Neuronal stem cell (in vitro differentiated cells): ENCODE measurements around the gene ARFGAP3. TPM values are rescaled to one million over a fixed set of nuclear protein-coding genes. Genes with fewer than 3 reads are reported as not detected.
"Not testable (repeated sequence)": the region's sequence is repeated elsewhere in the genome, so short reads cannot be mapped to it uniquely, and the experiment has no call there.

Experiments used
- DNase-seq: peaks from one replicate; pipeline ENCODE4 v3.0.0-alpha.2; 2013; ENCODE audit warnings: low spot score
- H2AFZ ChIP-seq: one replicate; pipeline ENCODE4 v1.6.1; 2013; ENCODE audit warnings: mild to moderate bottlenecking, low read length, inconsistent platforms
- H2AK5ac ChIP-seq: 2 replicates; pipeline ENCODE4 v1.6.1; 2013; ENCODE audit warnings: low read depth, mild to moderate bottlenecking, inconsistent platforms, low read length, moderate library complexity, mixed read lengths
- H2BK120ac ChIP-seq: 2 replicates; pipeline ENCODE4 v1.6.1; 2013; ENCODE audit warnings: low read depth, mild to moderate bottlenecking, inconsistent platforms, low read length, moderate library complexity, mixed read lengths
- H2BK12ac ChIP-seq: one replicate; pipeline ENCODE4 v1.6.1; 2013; ENCODE audit warnings: low read length, inconsistent platforms
- H2BK15ac ChIP-seq: 2 replicates; pipeline ENCODE4 v1.6.1; 2013; ENCODE audit warnings: mild to moderate bottlenecking, low read length, inconsistent platforms, mixed read lengths
- H2BK5ac ChIP-seq: one replicate; pipeline ENCODE4 v1.6.1; 2013; ENCODE audit warnings: inconsistent platforms, mild to moderate bottlenecking, low read length, moderate library complexity
- H3K14ac ChIP-seq: one replicate; pipeline ENCODE4 v1.6.1; 2013; ENCODE audit warnings: low read length, inconsistent platforms
- H3K18ac ChIP-seq: 2 replicates; pipeline ENCODE4 v1.6.1; 2013; ENCODE audit warnings: low read length, inconsistent platforms
- H3K23ac ChIP-seq: 2 replicates; pipeline ENCODE4 v1.6.1; 2013; ENCODE audit warnings: low read depth, mild to moderate bottlenecking, mixed read lengths, low read length, inconsistent platforms; ENCODE audit not compliant: poor library complexity
- H3K27ac ChIP-seq: replicated peaks from 3 replicates; pipeline ENCODE4 v1.5.1; 2013; ENCODE audit warnings: low read length, inconsistent platforms
- H3K27me3 ChIP-seq, 3 experiments: 2 replicates each; pipeline ENCODE4 v1.6.1; 2013; ENCODE audit warnings: low read length in 3 of 3, mild to moderate bottlenecking in 2 of 3, inconsistent platforms in 1 of 3, low read depth in 1 of 3, mixed read lengths in 1 of 3, moderate library complexity in 1 of 3; ENCODE audit not compliant: control insufficient read depth in 3 of 3, insufficient read depth in 3 of 3
- H3K36me3 ChIP-seq, 2 donors: replicated peaks in 1 of 2; 2 replicates each; pipeline ENCODE4 v1.6.1; 2013; ENCODE audit warnings: low read length in 2 of 2; ENCODE audit not compliant: control insufficient read depth in 2 of 2, insufficient read depth in 2 of 2
- H3K4ac ChIP-seq: 2 replicates; pipeline ENCODE4 v1.6.1; 2013; ENCODE audit warnings: inconsistent platforms, mild to moderate bottlenecking, low read length, moderate library complexity
- H3K4me1 ChIP-seq, 2 donors: 1 replicate in 1 of 2; 2 replicates in 1 of 2; pipeline ENCODE4 v1.6.1; 2013; ENCODE audit warnings: low read length in 2 of 2, low read depth in 1 of 2; ENCODE audit not compliant: control insufficient read depth in 2 of 2, insufficient read depth in 1 of 2
- H3K4me2 ChIP-seq: one replicate; pipeline ENCODE4 v1.6.1; 2013; ENCODE audit warnings: mild to moderate bottlenecking, low read length, inconsistent platforms; ENCODE audit not compliant: insufficient read depth, poor library complexity, severe bottlenecking
- H3K4me3 ChIP-seq, 2 donors: 2 replicates each; pipeline ENCODE4 v1.5.1; 2013; ENCODE audit warnings: low read length in 2 of 2, mild to moderate bottlenecking in 2 of 2, inconsistent platforms in 1 of 2, moderate library complexity in 1 of 2
- H3K79me1 ChIP-seq: one replicate; pipeline ENCODE4 v1.6.1; 2013; ENCODE audit warnings: low read depth, mild to moderate bottlenecking, inconsistent platforms, low read length, moderate library complexity
- H3K9ac ChIP-seq: one replicate; pipeline ENCODE4 v1.6.1; 2013; ENCODE audit warnings: mild to moderate bottlenecking, low read depth, low read length, inconsistent platforms; ENCODE audit not compliant: poor library complexity
- H3K9me3 ChIP-seq, 2 donors: replicated peaks in 1 of 2; 2 replicates each; pipeline versions ENCODE3 to v1.6.1; 2013; ENCODE audit warnings: low read length in 2 of 2, mild to moderate bottlenecking in 2 of 2, inconsistent platforms in 1 of 2, low read depth in 1 of 2, mixed read lengths in 1 of 2, moderate library complexity in 1 of 2; ENCODE audit not compliant: control insufficient read depth in 2 of 2, insufficient read depth in 1 of 2
- H4K8ac ChIP-seq: one replicate; pipeline ENCODE4 v1.6.1; 2013; ENCODE audit warnings: low read depth, mild to moderate bottlenecking, inconsistent platforms, low read length, moderate library complexity
- H4K91ac ChIP-seq: one replicate; pipeline ENCODE4 v1.6.1; 2013; ENCODE audit warnings: low read length, low read depth, mild to moderate bottlenecking, inconsistent platforms; ENCODE audit not compliant: poor library complexity
- WGBS, 2 donors: extraction: QIAGEN DNeasy Blood & Tissue Kit; methylation state at CpG; one replicate each; pipeline ENCODE4 v1.1.7; 2013; ENCODE audit warnings: missing lambda C conversion rate in 2 of 2, mixed read lengths in 1 of 2; ENCODE audit not compliant: insufficient read length in 2 of 2, insufficient replicate concordance in 1 of 2; ENCODE audit errors: extremely low coverage in 2 of 2; 5-methylcytosine and 5-hydroxymethylcytosine counted together
- small RNA-seq: library from polyadenylated mRNA; stranded (forward); fragments of <200 nt; extraction: miRNeasy Mini kit (QIAGEN cat#:217004); gene quantifications from one replicate; pipeline ENCODE3, GENCODE V24; 2013; ENCODE audit not compliant: insufficient read depth

The ARFGAP3 gene

DNA sequence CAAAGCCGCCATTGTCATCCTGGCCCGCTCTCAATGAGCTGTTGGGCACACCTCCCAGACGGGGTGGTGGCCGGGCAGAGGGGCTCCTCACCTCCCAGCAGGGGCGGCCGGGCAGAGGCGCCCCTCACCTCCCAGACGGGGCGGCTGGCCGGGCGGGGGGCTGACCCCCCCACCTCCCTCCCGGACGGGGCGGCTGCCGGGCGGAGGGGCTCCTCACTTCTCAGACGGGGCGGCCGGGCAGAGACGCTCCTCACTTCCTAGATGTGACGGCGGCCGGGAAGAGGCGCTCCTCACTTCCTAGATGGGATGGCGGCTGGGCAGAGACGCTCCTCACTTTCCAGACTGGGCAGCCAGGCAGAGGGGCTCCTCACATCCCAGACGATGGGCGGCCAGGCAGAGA lies 106.7 kb downstream of the ARFGAP3 start:
- H3K14ac ChIP-seq, H3K36me3 ChIP-seq, H3K27me3 ChIP-seq, H3K4me2 ChIP-seq, H2AK5ac ChIP-seq, H3K23ac ChIP-seq, H2AFZ ChIP-seq, H3K4ac ChIP-seq, H2BK120ac ChIP-seq, H4K91ac ChIP-seq, H3K9me3 ChIP-seq, H3K9ac ChIP-seq, DNase-seq, H3K27ac ChIP-seq, H3K79me1 ChIP-seq, H3K4me1 ChIP-seq, H2BK5ac ChIP-seq, H3K4me3 ChIP-seq, H4K8ac ChIP-seq, H3K18ac ChIP-seq, H2BK15ac ChIP-seq, H2BK12ac ChIP-seq: not testable (repeated sequence)
- WGBS, 2 donors: no CpG with 5 or more reads among the region's 28 CpGs

DNA sequence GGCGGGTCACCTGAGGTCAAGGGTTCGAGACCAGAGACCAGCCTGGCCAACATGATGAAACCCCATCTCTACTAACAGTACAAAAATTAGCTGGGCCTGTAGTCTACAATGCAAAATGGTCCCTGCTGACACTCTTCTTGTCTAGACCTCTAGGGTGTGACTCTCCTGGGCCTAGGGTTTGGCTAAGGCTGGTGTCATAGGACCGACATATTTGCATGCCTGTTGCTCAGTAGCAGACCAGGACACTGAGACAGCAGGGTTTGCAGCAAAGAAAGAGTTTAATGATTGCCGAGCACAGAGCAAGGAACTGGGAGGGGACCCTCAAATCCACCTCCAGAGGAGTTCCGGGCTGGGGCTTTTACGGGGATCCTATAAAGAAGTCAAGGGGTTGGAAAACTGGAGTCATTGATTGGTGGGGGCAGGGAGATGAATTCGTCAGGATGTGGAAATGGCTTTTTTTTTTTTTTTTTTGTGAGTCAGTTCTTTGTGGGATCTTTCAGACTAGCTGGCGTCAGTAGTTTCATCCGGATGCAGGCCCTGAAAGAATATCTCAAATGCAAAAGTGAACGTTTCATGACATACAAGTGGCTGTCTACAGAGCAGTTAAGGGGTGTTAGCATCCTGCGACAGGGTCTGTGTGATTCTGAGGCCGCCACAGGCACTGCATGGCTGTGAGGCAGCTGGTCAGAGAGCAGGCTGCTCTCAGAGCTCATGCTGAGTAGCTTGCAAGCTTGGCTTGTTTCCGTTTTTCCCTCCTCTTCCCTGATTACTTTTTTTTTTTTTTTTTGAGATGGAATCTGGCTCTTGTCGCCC lies 109.2 kb downstream of the ARFGAP3 start:
- Histone ChIP-seq H3K14ac (no peak overlapping the region), H2BK15ac (no peak overlapping the region), H3K9me3 (no peaks in the 10 kb centered on the region), H4K91ac (no peak overlapping the region), H3K23ac (no peak overlapping the region), H3K4me3 (peak overlapping the region in 1 of 2 donors; percentile 21), H3K18ac (no peak overlapping the region), H3K27ac (no peak overlapping the region), H3K4me1 (peaks cover 9 to 11% of the 10 kb centered on the region in 2 donors), H2BK5ac (no peak overlapping the region), H2BK120ac (no peak overlapping the region), H3K4me2 (no peak overlapping the region), H2AFZ (peak overlapping the region; percentile 86), H3K36me3 (no peaks in the 10 kb centered on the region), H2AK5ac (no peak overlapping the region), H2BK12ac (no peak overlapping the region), H3K4ac (no peak overlapping the region), H4K8ac (no peak overlapping the region), H3K9ac (no peak overlapping the region), H3K27me3 (no peaks in the 10 kb centered on the region), H3K79me1 (peaks cover 2% of the 10 kb centered on the region)
- no peak for DNase-seq
- no CpG with 5 or more reads among the region's 14 CpGs for WGBS, 2 donors

Small RNAs within 50 kb of the gene (small RNA-seq; reads per million reads assigned to genes)
- gene RF00019: not detected
